Kidney epithelial cell (primary cell): ENCODE results near the gene SMC6. TPM values are rescaled to one million over a fixed set of nuclear protein-coding genes. Genes with fewer than 3 reads are reported as not detected.

ENCODE experiments used
- DNase-seq: peaks from one replicate; pipeline ENCODE4 v3.0.0-alpha.2; 2010; ENCODE audit warnings: low read depth
- H3K27me3 ChIP-seq: 2 replicates; pipeline ENCODE4 v1.6.0; 2011; ENCODE audit warnings: low read length; ENCODE audit not compliant: control insufficient read depth, insufficient read depth
- H3K36me3 ChIP-seq: 2 replicates; pipeline ENCODE4 v1.5.1; 2011; ENCODE audit warnings: low read length; ENCODE audit not compliant: control insufficient read depth, insufficient read depth
- H3K4me3 ChIP-seq: 2 replicates; pipeline ENCODE4 v1.5.1; 2011; ENCODE audit warnings: low read depth, mild to moderate bottlenecking, control low read depth, low read length
- CTCF ChIP-seq: IDR thresholded peaks from 2 replicates; pipeline ENCODE4 v1.5.1; 2011; ENCODE audit warnings: mild to moderate bottlenecking, moderate library complexity, low read length, control low read depth, inconsistent platforms; ENCODE audit not compliant: insufficient read depth, poor library complexity, severe bottlenecking
- total RNA-seq: library from RNA; depleted of rRNA; stranded (reverse); fragments of >200 nt; gene quantifications from 2 replicates; pipeline ENCODE4 v1.2.3, GENCODE V29; 2015

SMC6 gene
- total RNA-seq, 1 donor from 2014 or later: 19.3 TPM

DNA sequence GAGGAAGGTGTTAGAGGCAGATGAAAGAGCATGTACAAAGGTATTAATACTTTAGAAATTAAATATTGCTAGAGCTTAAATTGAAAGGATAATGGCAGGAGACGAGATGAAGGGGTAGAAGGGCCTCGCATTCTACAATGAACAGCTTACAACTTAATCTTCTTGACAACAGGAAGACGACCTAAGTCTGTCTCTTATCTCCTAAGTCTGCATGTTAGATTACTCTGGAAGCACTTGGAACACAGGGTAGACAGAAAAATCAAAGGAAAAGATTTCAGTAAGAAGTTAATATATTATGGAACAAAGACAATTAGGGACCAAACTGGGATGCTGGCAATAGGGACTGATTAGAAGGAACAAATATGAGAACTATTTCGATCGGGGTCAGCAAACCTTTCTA is 34.9 kb downstream of the SMC6 start:
- DNase-seq: no peak
- TF ChIP-seq CTCF: no peak

GRCh38 chr2:17717666-17718065 is 35.9 kb downstream of the SMC6 start:
- Histone ChIP-seq H3K4me3 (no peak overlapping the region), H3K27me3 (no peaks in the 10 kb centered on the region), H3K36me3 (peaks cover 3% of the 10 kb centered on the region)
- no peak for TF ChIP-seq CTCF
- DNase-seq: no peak

More for the DNA sequence above, 34.9 kb downstream of the SMC6 start:
- Histone ChIP-seq H3K4me3 (no peak overlapping the region), H3K36me3 (peaks cover 1% of the 10 kb centered on the region), H3K27me3 (no peaks in the 10 kb centered on the region)

- Histone ChIP-seq H3K27me3 (no peaks in the 10 kb centered on the region), H3K4me3 (no peak overlapping the region), H3K36me3 (peaks cover 3% of the 10 kb centered on the region)
- no peak for TF ChIP-seq CTCF
- DNase-seq: no peak
These were observed 40.3 kb downstream of the SMC6 start for GRCh38 chr2:17713291-17713690.

DNA sequence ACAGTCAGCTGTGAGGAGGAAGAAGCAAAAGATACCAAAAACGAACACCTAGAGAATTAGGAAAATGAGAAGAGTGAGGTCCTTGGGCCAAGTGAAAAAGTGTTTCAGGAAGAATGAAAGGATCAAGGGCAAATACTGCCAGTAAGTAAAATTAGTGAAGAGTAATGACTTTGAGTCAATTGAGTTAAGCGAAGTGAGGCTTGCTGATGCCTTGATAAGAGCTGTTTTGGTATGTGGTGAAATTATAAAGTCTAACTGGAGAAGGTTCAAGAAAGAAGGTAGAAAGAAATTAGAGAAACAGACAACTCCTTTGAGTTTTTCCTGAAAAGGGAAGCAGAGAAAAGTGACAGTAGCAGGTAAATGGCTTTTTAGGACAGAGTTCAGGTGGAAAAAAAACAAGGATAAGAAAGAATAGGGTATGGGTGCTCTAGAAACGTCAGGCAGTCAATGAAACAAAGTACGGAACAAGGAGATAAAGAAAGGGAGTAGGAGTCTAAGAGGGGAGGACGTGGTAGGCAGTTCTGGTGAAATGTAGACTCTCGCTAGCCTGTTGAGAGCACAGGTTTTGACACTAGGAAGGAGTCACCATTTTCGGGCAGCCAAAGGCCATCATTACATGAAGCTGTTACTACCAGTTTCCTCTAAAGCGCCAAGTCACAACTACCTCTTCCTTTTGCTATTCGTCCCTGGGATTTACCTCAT is 42.9 kb downstream of the SMC6 start:
- Histone ChIP-seq H3K36me3 (peaks cover 3% of the 10 kb centered on the region), H3K4me3 (no peak overlapping the region), H3K27me3 (no peaks in the 10 kb centered on the region)
- DNase-seq: no peak
- no peak for TF ChIP-seq CTCF

- H3K4me3 ChIP-seq: no peak overlapping the region
- H3K27me3 ChIP-seq: no peaks in the 10 kb centered on the region
- H3K36me3 ChIP-seq: peaks cover 3% of the 10 kb centered on the region
- no peak for TF ChIP-seq CTCF
- DNase-seq: no peak
These were observed 43.7 kb downstream of the SMC6 start for GRCh38 chr2:17709897-17710296.

DNA sequence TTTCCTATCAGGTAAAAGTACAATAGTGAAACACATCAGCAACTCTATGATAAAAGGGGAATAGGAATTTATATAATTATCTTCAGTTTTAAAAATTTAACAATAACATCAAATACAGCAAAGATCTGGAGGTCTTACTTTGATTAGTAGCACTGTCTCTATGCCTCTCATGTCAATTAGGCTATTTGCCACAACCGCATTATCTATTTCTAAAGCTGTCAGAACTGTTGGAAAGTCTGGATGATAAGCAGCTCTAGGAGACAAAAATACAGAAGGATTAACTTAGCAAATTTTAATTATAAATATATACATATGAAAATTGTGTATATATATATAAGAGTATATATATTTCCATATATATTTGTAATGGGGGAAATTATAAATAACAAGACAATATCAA is 45.1 kb downstream of the SMC6 start:
- DNase-seq: no peak
- H3K27me3 ChIP-seq: no peaks in the 10 kb centered on the region
- TF ChIP-seq CTCF: no peak
- no peak overlapping the region for H3K4me3 ChIP-seq
- H3K36me3 ChIP-seq: peaks cover 3% of the 10 kb centered on the region
